K562 (cell line): ENCODE results near the gene PSAP. TPM values are rescaled to one million over a fixed set of nuclear protein-coding genes. Genes with fewer than 3 reads are reported as not detected.

Experiments
- CBX2 ChIP-seq: fragments of 200-600 bp; sonication (generic); IDR thresholded peaks from one replicate; pipeline ENCODE4 v1.6.1; 2012; ENCODE audit warnings: mild to moderate bottlenecking, low read length, inconsistent platforms; ENCODE audit not compliant: insufficient read depth, poor library complexity, severe bottlenecking
- FOS ChIP-seq: IDR thresholded peaks from 3 replicates; pipeline ENCODE4 v1.6.1; 2011; ENCODE audit not compliant: insufficient read length; ENCODE audit errors: extremely low read depth
- FOXK2 ChIP-seq, 2 experiments: fragments of 450-650 bp; IDR thresholded peaks in 1 of 2; conservative IDR thresholded peaks in 1 of 2; 2 replicates each; pipeline ENCODE4 v1.6.1; 2016; ENCODE audit warnings: low read depth in 2 of 2, mild to moderate bottlenecking in 1 of 2
- KDM4B ChIP-seq, 2 experiments: fragments of 450-650 bp in 1 of 2; sonication (generic) in 1 of 2; IDR thresholded peaks; 2 replicates each; pipeline ENCODE4 v1.6.1; 2016 to 2017; ENCODE audit warnings: borderline replicate concordance in 2 of 2, antibody characterized with exemption in 1 of 2, low read depth in 1 of 2, mild to moderate bottlenecking in 1 of 2
- KLF6 ChIP-seq: fragments of 250-450 bp; sonication (Bioruptor Pico); IDR thresholded peaks from 2 replicates; pipeline ENCODE4 v1.4.0; 2020; ENCODE audit warnings: mild to moderate bottlenecking, moderate library complexity, borderline replicate concordance
- LEF1 ChIP-seq: fragments of 450-650 bp; IDR thresholded peaks from 2 replicates; pipeline ENCODE4 v1.6.1; 2016; ENCODE audit warnings: mild to moderate bottlenecking
- MCM7 ChIP-seq, 2 experiments: fragments of 450-650 bp; IDR thresholded peaks; 2 replicates each; pipeline ENCODE4 v1.6.1; 2016 to 2018
- NR2C2 ChIP-seq, 2 experiments: fragments of 200-800 bp in 1 of 2; sonication (Bioruptor generic) in 1 of 2; sonication (generic) in 1 of 2; formaldehyde crosslinking in 1 of 2; IDR thresholded peaks; 2 replicates each; pipeline versions ENCODE4 v1.6.1 to v1.8.0; 2016 to 2022; ENCODE audit warnings: mild to moderate bottlenecking in 1 of 2, missing compliant biosample characterization in 1 of 2, missing genetic modification characterization in 1 of 2, missing genetic modification reagents in 1 of 2
- RBM34 ChIP-seq: fragments of 200-400 bp; formaldehyde crosslinking; IDR thresholded peaks from 2 replicates; pipeline ENCODE4 v1.6.1; 2018; ENCODE audit warnings: low read length, borderline replicate concordance; ENCODE audit not compliant: insufficient read depth
- SETDB1 ChIP-seq: IDR thresholded peaks from one replicate; pipeline ENCODE4 v1.6.1; 2012; ENCODE audit warnings: low read length, control low read depth, inconsistent platforms
- SPI1 ChIP-seq: IDR thresholded peaks from 2 replicates; pipeline ENCODE4 v1.6.1; 2011; ENCODE audit warnings: low read depth, low read length, control low read depth, borderline replicate concordance
- SRF ChIP-seq, 2 experiments: fragments of 250-450, 450-650 bp in 1 of 2; sonication (Bioruptor Pico) in 1 of 2; sonication (generic) in 1 of 2; formaldehyde crosslinking; IDR thresholded peaks; 2 replicates each; pipeline versions ENCODE4 v1.5.0 to v1.5.1; 2020 to 2022; ENCODE audit warnings: mild to moderate bottlenecking in 1 of 2, missing genetic modification reagents in 1 of 2
- ZEB2 ChIP-seq: fragments of 450-650 bp; IDR thresholded peaks from 2 replicates; pipeline ENCODE4 v1.6.1; 2016
- ZNF212 ChIP-seq: fragments of 450-650 bp; formaldehyde crosslinking; IDR thresholded peaks from 2 replicates; pipeline ENCODE4 v1.4.0; 2020; ENCODE audit warnings: mild to moderate bottlenecking
- polyA plus RNA-seq, 8 experiments: library from polyadenylated mRNA; depleted of rRNA in 4 of 8; stranded (reverse) in 5 of 8; unstranded in 3 of 8; fragments of >200 nt; fragmentation: Nextera tagmentation in 2 of 8; fragmentation: Illumina TruSeq in 1 of 8; extraction: Ambion mirVana in 2 of 8; extraction: Trizol in 1 of 8; gene quantifications; 2 replicates each; pipeline versions ENCODE4 v1.2.1 to v1.2.3, GENCODE V29; 2011 to 2014; ENCODE audit warnings: inconsistent platforms in 1 of 8, missing spikeins in 1 of 8
- total RNA-seq, 7 experiments: library from RNA; depleted of rRNA in 6 of 7; stranded (reverse); fragments of >200 nt in 6 of 7; fragmentation: Illumina TruSeq in 2 of 7; extraction: Trizol in 2 of 7; gene quantifications; 2 replicates each; pipeline versions ENCODE4 v1.2.1 to v1.2.3, GENCODE V29; 2011 to 2021; ENCODE audit warnings: low replicate concordance in 1 of 7
- TF ChIP-seq, protein P1 (sequence below): IDR thresholded peaks from 2 replicates; pipeline ENCODE4 v1.6.1; 2011; ENCODE audit warnings: borderline replicate concordance, low read depth, mild to moderate bottlenecking, moderate library complexity, low read length; ENCODE audit not compliant: insufficient read depth, poor library complexity, severe bottlenecking
- TF ChIP-seq, protein P2 (sequence below), 2 experiments: fragments of 450-650 bp in 1 of 2; IDR thresholded peaks; 2 replicates each; pipeline ENCODE4 v1.6.1; 2011 to 2017; ENCODE audit warnings: low read depth in 2 of 2, antibody characterized with exemption in 1 of 2, borderline replicate concordance in 1 of 2, low read length in 1 of 2, mild to moderate bottlenecking in 1 of 2, mixed read lengths in 1 of 2; ENCODE audit not compliant: control insufficient read depth in 1 of 2
- TF ChIP-seq, protein P3 (sequence below), 2 experiments: fragments of 450-650 bp; IDR thresholded peaks; 2 replicates each; pipeline ENCODE4 v1.6.1; 2016
- TF ChIP-seq, protein P4 (sequence below): sonication (generic); formaldehyde crosslinking; IDR thresholded peaks from 2 replicates; pipeline ENCODE4 v1.8.0; 2023; ENCODE audit warnings: mild to moderate bottlenecking, missing genetic modification reagents

The PSAP gene
- total and polyA plus RNA-seq, 9 of the 15 experiments (the other 6 are each of a cell fraction or from before 2014, with no cell fraction given): 245 to 700 (median 429) TPM

DNA sequence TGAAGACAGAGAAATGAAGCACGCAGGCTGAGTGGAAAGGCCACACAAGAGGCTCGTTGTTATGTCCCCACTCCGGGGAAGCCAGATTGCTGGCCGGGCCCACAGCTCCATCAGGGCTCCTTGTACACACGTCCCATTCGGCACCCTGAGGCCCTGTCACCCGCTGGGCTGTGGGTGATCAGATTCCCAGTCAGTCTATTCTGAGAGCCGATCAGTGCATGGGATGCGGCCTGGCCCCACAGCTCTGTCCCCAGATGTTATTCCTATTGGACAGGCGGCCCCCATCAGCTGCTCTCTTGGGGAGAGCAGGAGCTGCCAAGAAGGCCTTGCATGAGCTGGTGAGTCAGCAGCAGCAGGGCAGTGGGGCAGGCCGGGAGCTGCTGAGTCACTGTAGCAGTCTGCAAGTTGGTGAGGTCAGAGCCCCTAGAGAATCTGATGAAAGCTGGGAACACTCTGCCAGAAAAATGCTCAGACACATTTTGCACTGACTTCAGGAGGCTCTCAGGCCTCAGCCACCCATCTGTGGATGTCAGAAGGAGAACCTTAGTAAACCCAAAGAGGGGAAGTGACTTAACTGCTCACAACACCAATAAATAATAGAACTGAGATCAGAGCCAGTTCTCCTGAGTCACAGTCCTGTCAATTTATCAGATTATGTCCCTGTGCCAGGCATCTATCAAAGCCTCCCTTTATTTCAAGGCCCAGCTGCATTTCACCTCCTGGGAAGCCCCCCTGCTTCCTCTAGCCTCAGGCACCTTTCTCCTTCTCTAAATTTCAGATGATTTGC is 9.4 kb upstream of the PSAP start (continued):
- TF ChIP-seq FOS: peak; percentile 72
- TF ChIP-seq, protein P1, sequence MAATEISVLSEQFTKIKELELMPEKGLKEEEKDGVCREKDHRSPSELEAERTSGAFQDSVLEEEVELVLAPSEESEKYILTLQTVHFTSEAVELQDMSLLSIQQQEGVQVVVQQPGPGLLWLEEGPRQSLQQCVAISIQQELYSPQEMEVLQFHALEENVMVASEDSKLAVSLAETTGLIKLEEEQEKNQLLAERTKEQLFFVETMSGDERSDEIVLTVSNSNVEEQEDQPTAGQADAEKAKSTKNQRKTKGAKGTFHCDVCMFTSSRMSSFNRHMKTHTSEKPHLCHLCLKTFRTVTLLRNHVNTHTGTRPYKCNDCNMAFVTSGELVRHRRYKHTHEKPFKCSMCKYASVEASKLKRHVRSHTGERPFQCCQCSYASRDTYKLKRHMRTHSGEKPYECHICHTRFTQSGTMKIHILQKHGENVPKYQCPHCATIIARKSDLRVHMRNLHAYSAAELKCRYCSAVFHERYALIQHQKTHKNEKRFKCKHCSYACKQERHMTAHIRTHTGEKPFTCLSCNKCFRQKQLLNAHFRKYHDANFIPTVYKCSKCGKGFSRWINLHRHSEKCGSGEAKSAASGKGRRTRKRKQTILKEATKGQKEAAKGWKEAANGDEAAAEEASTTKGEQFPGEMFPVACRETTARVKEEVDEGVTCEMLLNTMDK: no peak
- TF ChIP-seq, protein P2, sequence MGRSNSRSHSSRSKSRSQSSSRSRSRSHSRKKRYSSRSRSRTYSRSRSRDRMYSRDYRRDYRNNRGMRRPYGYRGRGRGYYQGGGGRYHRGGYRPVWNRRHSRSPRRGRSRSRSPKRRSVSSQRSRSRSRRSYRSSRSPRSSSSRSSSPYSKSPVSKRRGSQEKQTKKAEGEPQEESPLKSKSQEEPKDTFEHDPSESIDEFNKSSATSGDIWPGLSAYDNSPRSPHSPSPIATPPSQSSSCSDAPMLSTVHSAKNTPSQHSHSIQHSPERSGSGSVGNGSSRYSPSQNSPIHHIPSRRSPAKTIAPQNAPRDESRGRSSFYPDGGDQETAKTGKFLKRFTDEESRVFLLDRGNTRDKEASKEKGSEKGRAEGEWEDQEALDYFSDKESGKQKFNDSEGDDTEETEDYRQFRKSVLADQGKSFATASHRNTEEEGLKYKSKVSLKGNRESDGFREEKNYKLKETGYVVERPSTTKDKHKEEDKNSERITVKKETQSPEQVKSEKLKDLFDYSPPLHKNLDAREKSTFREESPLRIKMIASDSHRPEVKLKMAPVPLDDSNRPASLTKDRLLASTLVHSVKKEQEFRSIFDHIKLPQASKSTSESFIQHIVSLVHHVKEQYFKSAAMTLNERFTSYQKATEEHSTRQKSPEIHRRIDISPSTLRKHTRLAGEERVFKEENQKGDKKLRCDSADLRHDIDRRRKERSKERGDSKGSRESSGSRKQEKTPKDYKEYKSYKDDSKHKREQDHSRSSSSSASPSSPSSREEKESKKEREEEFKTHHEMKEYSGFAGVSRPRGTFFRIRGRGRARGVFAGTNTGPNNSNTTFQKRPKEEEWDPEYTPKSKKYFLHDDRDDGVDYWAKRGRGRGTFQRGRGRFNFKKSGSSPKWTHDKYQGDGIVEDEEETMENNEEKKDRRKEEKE (IDR thresholded peaks at IDR 0.05; ENCODE audit: borderline replicate concordance in 1 of 2, control insufficient read depth in 1 of 2, low read depth in 2 of 2, low read length in 1 of 2): 0 out of 4 replicates have a peak, but pooled peaks of 1 of the 2 experiments have one; percentile 41
- TF ChIP-seq LEF1: peak; percentile 83
- no peak for TF ChIP-seq SETDB1
- peak in 1 of 2 experiments; percentile 55; a peak in 1 of 4 replicates for TF ChIP-seq SRF (CRISPR knock-in tag; IDR thresholded peaks at IDR 0.05)
- no peak for TF ChIP-seq RBM34
- TF ChIP-seq FOXK2 (conservative IDR thresholded peaks at IDR 0.05 in 1 of 2, IDR thresholded peaks at IDR 0.05 in 1 of 2; ENCODE audit: low read depth in 2 of 2): peak in 1 of 2 experiments; percentile 79; a peak in 3 of 4 replicates
- TF ChIP-seq, protein P3, sequence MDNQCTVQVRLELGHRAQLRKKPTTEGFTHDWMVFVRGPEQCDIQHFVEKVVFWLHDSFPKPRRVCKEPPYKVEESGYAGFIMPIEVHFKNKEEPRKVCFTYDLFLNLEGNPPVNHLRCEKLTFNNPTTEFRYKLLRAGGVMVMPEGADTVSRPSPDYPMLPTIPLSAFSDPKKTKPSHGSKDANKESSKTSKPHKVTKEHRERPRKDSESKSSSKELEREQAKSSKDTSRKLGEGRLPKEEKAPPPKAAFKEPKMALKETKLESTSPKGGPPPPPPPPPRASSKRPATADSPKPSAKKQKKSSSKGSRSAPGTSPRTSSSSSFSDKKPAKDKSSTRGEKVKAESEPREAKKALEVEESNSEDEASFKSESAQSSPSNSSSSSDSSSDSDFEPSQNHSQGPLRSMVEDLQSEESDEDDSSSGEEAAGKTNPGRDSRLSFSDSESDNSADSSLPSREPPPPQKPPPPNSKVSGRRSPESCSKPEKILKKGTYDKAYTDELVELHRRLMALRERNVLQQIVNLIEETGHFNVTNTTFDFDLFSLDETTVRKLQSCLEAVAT (IDR thresholded peaks at IDR 0.05): no peak
- peak; percentile 83; the same call in 1 of the 2 replicates for TF ChIP-seq KLF6
- TF ChIP-seq ZNF212 (CRISPR knock-in tag): no peak
- TF ChIP-seq NR2C2 (CRISPR knock-in tag; IDR thresholded peaks at IDR 0.05): no peak
- TF ChIP-seq NR2C2 (tag; IDR thresholded peaks at IDR 0.05): peak; percentile 88
- no peak for TF ChIP-seq CBX2
- TF ChIP-seq, protein P4, sequence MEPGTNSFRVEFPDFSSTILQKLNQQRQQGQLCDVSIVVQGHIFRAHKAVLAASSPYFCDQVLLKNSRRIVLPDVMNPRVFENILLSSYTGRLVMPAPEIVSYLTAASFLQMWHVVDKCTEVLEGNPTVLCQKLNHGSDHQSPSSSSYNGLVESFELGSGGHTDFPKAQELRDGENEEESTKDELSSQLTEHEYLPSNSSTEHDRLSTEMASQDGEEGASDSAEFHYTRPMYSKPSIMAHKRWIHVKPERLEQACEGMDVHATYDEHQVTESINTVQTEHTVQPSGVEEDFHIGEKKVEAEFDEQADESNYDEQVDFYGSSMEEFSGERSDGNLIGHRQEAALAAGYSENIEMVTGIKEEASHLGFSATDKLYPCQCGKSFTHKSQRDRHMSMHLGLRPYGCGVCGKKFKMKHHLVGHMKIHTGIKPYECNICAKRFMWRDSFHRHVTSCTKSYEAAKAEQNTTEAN: 0 out of 2 replicates have a peak, but pooled peaks have one; percentile 35
- TF ChIP-seq MCM7 (IDR thresholded peaks at IDR 0.05): no peak
- no peak for TF ChIP-seq KDM4B (IDR thresholded peaks at IDR 0.05; ENCODE audit: borderline replicate concordance in 2 of 2, low read depth in 1 of 2)
- TF ChIP-seq SPI1: peak; percentile 91
- peak; percentile 48; the same call in 1 of the 2 replicates for TF ChIP-seq ZEB2
